Embryonic facial prominence (tissue), 1 donor: ENCODE results near the gene AGAP5.
A peak's percentile ranks its signal among the peaks of the same experiment; 100 is the strongest.

Source experiments
- DNase-seq: peaks from one replicate; pipeline ENCODE4 v3.0.0-alpha.2; 2016; ENCODE audit errors: extremely low spot score

The AGAP5 gene

DNA sequence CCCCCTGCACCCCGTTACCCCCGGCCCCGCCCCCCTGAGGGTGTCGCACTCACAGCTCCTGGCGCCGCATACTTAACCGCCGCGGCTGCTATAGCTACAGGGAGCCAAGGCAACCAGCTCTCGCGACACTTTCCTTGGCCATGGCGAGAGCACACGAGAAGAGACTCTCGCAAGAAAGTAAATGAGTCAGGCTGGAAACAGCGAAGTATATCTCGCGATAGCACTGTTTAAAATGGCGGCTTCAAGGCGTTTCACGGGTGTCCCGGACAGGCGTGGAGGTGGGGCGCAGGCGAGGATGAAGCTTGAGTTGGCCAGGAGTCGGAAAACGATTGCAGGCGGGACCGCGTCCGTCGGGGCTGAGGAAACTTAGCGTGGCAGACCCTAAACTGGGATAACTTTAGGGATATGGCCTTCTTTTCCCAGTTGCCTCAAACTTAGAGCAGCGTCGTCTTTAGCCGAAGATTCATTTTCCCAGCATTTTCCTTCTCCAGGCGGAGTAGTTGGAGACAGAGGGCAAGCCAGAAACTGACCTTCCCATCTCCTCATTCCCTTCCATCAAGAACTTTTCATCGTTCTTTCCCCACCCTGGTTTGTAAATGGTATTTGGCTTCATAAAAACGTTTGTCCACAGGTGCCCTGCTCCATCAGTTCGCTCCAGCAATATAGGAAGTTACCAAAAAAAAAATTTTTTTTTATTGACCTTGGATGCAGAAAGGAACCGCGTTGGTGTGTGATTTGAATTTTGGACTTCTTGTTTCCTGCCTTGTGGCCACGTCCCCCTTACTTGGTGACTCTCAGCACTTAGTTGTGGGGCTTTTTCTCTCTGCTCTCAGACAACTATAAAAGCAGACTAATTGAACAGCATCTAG, 71.8 kb downstream of the AGAP5 start:
- peak; percentile 96 for DNase-seq

DNA sequence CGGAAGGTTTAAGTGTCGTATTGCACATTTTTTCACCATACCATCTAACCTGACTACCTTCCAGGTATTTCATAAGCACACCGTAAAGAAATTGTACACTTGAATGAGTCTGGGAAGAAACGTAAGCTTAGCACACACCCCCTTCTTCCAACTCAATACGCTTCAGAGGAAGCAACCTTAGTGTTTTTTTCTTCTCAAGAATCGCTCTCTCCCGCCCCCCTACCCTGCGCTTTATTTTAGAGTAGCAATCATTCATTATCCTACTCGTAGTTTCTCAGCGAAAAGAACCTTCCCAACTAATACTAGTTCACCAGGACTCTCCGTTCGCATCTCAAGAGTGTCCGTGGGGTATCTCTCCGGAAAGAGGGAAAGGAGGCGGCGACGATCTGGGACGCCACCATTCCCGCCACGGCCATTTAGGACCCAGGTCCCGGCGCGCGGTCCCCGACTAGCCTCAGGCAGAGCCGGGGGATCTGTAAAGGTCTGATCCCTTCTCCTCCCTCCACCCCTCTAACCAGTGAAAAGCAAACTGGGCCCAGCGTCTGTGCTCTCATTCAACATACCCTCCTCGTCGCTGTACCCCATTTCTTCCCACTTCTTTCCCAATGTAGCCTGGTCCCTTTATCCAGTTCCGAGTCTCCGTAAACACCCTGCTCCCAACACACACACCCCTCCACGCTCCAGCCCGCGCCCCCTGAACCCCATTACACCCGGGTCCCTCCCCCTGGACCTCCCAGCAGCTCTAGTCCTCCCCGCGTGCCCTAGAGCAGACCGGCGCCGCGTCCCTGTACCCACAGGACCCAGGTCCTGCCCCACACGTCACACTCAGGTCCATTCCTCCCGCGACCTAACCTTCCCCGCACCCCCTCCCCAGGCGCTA, 72.7 kb downstream of the AGAP5 start:
- DNase-seq, result peak; percentile 42
